Stimulated activated CD8-positive, alpha-beta memory T cell treated with anti-CD3 and anti-CD28 coated beads, Interleukin-7, amount 100 ng/mL, for 4 hours (primary cell): Measurements from ENCODE around the gene SEMA5B.

ENCODE experiments used
- DNase-seq, 2 donors: peaks; one replicate each; pipeline ENCODE4 v3.0.0-alpha.2; 2020; ENCODE audit warnings: low read depth in 2 of 2

SEMA5B gene

GRCh38 chr3:122944671-122945161 is 82.8 kb downstream of the SEMA5B start:
- DNase-seq = no peak

- DNase-seq = no peak
Measured at GRCh38 chr3:122943828-122944190, 83.8 kb downstream of the SEMA5B start.

DNA sequence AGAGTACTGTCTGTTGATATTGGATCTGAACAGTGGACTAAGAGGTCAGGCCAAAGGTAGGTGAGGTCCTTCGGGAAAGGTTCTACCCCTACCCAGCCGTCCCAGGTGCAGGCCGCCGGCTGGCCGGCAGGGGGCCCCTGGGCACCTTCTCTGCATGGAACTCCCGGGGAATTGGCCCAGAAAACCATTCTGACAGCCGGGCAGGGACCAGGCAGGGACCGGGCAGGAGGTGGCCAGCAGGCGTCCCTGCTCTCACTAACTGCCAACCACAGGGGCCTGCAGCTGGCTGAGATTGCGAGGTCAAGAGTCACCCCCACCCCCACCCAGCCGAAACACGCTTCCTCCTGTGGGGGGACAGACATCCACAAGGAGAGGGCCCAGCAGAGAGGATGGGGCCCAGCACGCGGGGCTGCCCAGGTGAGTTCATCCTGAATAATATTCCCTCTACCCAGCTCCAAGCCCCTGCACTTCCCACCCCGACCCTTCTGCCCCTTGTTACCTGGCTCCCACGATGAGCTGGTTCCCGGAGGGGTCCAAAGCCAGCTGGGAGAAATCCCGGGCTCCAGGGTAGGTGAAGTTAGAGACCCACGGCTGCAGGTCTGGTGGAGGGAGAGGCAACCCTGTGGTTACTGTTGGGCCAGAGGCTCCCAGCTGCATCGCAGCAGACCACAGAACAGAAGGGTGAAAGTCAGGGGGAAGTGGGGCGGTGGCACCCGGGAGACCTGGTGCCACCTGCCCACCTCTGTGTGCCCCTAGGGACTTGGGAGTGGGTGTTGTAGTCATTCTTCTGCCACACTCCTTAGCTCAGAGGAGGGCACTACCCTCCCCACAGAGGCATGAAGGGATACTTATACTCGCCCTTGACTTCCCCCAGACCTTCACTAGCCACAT is 84.4 kb downstream of the SEMA5B start:
- DNase-seq = no peak

- no peak for DNase-seq
Measured at GRCh38 chr3:122942239-122942638, 85.3 kb downstream of the SEMA5B start.

GRCh38 chr3:122941228-122942206 is 86.0 kb downstream of the SEMA5B start:
- DNase-seq = no peak

GRCh38 chr3:122940628-122941086 is 86.9 kb downstream of the SEMA5B start:
- no peak for DNase-seq

- DNase-seq = no peak
Measured at GRCh38 chr3:122938783-122939425, 88.7 kb downstream of the SEMA5B start.

DNA sequence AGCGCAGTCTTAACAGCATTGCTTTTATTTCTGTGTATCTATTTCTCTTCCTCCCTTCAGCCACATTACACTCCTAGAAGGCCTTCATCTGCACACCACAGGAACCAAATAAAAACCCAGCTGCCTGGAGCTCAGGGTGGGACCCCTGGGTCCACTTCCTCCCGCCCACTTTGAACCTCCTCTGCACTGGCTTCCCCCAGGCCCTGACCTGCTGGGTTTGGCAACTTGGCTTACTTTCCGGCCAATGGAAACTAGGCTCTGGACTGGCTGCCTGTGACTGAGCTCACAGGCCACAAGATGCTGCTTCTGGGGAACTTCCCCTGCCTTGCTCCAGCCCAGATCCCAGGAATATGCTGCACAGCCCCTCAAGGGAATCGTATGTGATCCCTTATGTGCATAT is 89.8 kb downstream of the SEMA5B start:
- DNase-seq = no peak

- DNase-seq = no peak
Measured at GRCh38 chr3:122936986-122937385, 90.6 kb downstream of the SEMA5B start.

- no peak for DNase-seq
Measured at GRCh38 chr3:122936335-122936734, 91.2 kb downstream of the SEMA5B start.

DNA sequence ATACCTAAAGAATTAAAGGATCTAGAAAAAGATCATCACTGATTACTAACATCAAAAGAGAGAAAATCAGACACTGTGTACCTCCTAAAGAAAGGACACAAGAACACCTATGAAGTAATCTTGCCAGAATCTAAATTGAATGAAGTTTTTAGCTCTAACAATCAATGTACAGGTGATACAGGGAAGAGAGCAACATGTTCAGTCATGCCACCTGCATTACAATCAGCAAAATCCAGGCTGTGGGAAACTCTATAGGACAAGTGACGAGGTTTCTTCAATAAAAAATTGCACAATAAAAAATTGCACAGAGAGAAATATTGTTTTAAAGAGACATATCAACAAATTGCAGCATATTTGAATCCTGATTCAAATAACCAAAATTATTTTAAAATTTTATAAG is 93.3 kb downstream of the SEMA5B start:
- no peak for DNase-seq

DNA sequence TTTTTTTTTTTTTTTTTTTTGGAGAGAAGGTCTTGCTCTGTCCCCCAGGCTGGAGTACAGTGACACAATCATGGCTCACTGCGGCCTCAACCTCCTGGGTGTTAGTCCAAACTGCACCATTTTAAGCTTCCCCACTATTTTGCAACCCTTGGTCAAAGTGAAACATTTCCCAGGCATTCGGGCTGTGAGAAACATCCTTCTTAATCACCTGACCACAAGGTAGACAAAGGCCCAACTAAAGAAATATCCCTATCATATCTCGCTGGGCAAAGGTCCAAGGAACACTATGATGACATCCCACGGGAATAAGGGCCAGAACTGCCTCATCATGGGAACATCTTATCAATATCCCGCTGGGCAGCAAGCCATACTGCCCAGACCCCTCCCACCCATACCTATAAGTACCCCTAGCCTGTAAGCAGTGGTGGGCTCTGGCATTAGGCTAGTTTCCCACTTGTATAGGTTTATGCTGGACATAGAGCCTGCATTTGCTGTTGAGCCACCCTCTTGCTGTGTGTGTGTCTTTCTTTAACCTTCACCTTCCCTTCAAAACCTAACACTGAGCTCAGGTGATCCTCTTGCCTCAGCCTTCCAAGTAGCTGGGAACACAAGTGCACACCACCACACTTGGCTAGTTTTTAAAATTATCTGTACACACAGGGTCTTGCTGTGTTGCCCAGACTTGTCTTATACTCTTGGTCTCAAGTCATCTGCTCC is 95.2 kb downstream of the SEMA5B start:
- DNase-seq = no peak

- DNase-seq = no peak
Measured at GRCh38 chr3:122931636-122932035, 95.9 kb downstream of the SEMA5B start.

DNA sequence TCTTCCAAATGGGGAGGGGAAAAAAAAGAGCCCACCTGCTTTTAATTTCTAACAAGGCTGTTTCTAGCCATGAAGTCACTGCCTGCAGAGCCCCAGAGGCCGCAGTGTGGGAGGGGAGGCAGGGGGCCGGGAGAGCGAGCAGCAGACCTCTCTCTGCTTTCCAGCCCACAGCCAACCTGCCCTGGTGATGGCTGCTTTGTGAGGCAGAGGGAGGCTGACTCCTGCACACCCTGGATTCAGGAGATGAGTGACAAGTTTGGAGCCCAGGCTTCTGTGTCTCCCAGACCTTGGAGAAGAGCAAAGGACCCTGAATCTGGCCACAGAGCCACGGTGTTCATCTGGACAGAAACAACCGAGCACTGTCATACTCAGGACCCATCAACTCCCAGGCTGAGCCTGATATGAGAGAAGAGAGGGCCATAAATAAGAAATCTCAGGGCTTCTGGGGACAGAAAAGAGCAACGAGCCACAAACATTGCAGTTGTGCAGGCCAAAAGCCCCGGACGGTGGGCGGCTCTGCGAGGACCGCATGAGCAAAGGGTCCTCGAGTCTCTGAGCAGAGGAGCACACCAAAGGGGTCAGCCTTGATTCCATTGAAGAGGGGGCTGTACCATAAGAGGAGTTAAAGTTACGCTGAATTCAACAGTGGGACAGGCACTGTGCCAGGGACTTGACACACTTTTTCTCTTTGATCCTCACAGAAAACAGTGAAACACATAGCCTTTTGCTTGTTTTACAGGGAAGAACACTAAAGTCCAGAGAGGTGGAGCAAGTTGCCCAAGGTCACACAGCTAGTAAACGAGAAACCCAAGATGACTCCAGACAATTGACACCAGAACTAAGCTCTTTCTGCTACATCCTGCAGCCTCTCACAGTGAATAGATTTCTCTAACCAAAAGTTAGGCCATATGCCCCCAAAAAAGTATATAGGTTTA is 97.2 kb downstream of the SEMA5B start:
- DNase-seq = no peak

DNA sequence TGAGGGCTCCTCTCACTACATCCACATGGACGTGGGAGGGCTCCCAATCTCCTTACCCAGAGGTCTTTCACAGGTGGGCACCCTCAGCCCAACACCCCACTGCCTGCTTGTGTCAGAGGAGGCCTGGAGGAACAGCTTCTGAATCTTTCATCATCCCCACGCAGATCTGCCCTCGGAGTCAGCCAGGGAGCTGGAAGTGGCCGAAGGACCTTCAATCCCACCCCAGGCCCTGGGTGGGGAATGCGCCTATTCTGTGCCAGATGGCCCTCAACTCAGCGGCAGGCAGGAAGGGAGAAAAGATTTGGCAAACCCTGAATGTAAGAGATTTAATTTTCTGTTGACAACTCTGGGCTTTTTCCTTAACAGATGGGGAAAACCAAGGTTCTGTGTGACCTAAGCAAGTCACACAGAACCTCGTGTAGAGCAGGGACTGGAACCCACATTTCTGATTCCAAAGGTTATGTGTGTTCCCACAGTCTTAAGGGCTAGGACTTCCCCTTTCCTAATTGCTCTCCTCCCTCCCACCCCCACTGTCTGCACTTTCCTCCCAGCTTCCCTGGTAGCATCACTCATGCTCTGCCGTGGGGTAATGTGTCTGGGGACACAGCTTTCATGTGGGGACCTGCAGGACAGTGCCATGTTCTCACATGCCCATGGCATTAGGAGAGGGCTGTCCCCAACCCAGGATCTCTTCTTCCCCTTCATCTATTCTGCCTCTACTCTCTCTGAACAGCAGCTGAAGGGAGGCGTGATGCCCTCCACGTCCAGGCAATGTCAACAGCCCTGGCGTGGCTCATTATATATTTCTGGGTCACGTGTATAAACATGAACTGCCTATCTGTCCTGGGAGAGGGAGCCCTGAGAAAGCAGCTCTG is 98.1 kb downstream of the SEMA5B start:
- DNase-seq = no peak

- no peak for DNase-seq
Measured at GRCh38 chr3:122928396-122929187, 99.0 kb downstream of the SEMA5B start.

- DNase-seq = no peak
Measured at GRCh38 chr3:122927726-122928125, 99.8 kb downstream of the SEMA5B start.

DNA sequence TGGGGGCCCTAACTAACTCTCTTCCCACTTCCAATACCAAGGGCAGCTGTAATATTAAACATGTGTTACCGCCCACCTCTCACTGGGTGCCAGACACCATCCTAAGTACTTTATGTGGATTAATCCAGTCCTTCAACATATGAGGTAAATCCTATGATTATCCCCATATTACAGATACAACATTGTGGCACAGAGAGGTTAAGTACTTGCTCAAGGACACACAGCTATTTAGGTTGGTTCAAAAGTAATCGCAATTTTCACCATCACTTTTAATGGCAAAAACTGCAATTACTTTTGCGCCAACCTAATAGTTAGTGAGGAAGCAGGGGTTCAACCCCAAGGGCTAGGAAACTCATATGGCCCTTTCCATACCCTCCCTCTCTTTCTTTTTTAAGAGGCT is 100.8 kb downstream of the SEMA5B start:
- no peak for DNase-seq
